Hepatocyte (in vitro differentiated cells): ENCODE results near the gene OR8B2. TPM values are rescaled to one million over a fixed set of nuclear protein-coding genes. Genes with fewer than 3 reads are reported as not detected.

Experiments used
- DNase-seq: peaks from one replicate; pipeline ENCODE4 v3.0.0-alpha.2; 2016; ENCODE audit warnings: low spot score
- H2AFZ ChIP-seq: fragments of 200-600 bp; sonication (generic); 2 replicates; pipeline ENCODE4 v1.6.0; 2016; ENCODE audit warnings: antibody characterized with exemption, mild to moderate bottlenecking
- H3K27ac ChIP-seq: fragments of 200-600 bp; sonication (generic); 2 replicates; pipeline ENCODE4 v1.5.1; 2016; ENCODE audit warnings: mild to moderate bottlenecking
- H3K27me3 ChIP-seq: fragments of 200-600 bp; sonication (generic); 2 replicates; pipeline ENCODE4 v1.6.1; 2016
- H3K36me3 ChIP-seq: fragments of 200-600 bp; sonication (generic); replicated peaks from 2 replicates; pipeline ENCODE4 v1.5.1; 2016; ENCODE audit warnings: low read depth; ENCODE audit not compliant: insufficient read depth
- H3K4me1 ChIP-seq: fragments of 200-600 bp; sonication (generic); 2 replicates; pipeline ENCODE4 v1.5.1; 2016; ENCODE audit warnings: mild to moderate bottlenecking, moderate library complexity; ENCODE audit not compliant: insufficient read depth
- H3K4me2 ChIP-seq: fragments of 200-600 bp; sonication (generic); 2 replicates; pipeline ENCODE4 v1.6.0; 2016
- H3K4me3 ChIP-seq: fragments of 200-600 bp; sonication (generic); 2 replicates; pipeline ENCODE4 v1.5.1; 2016; ENCODE audit warnings: mild to moderate bottlenecking
- H3K79me2 ChIP-seq: fragments of 200-600 bp; sonication (generic); 2 replicates; pipeline ENCODE4 v1.6.0; 2017; ENCODE audit warnings: mild to moderate bottlenecking
- H3K9me2 ChIP-seq: fragments of 200-600 bp; sonication (generic); replicated peaks from 2 replicates; pipeline ENCODE4 v1.6.0; 2017; ENCODE audit warnings: mild to moderate bottlenecking; ENCODE audit not compliant: insufficient read depth
- H3K9me3 ChIP-seq: fragments of 200-600 bp; sonication (generic); 2 replicates; pipeline ENCODE4 v1.5.1; 2016; ENCODE audit warnings: low read depth, mild to moderate bottlenecking
- H4K20me1 ChIP-seq: fragments of 200-600 bp; sonication (generic); 2 replicates; pipeline ENCODE4 v1.6.0; 2016; ENCODE audit warnings: mild to moderate bottlenecking; ENCODE audit not compliant: insufficient read depth, poor library complexity, severe bottlenecking
- CTCF ChIP-seq: fragments of 200-600 bp; sonication (generic); IDR thresholded peaks from 2 replicates; pipeline ENCODE4 v1.5.1; 2016; ENCODE audit warnings: antibody characterized with exemption, mild to moderate bottlenecking; ENCODE audit not compliant: poor library complexity
- EZH2 ChIP-seq: fragments of 200-600 bp; sonication (generic); IDR thresholded peaks from 2 replicates; pipeline ENCODE4 v1.6.1; 2016; ENCODE audit warnings: antibody characterized with exemption, mild to moderate bottlenecking, borderline replicate concordance
- EZH2phosphoT487 ChIP-seq: fragments of 200-600 bp; sonication (generic); IDR thresholded peaks from one replicate; pipeline ENCODE4 v1.6.1; 2018; ENCODE audit warnings: antibody characterized with exemption, mild to moderate bottlenecking, low read depth, moderate library complexity; ENCODE audit not compliant: unreplicated experiment, severe bottlenecking
- WGBS: methylation state at CpG from one replicate; pipeline ENCODE4 v1.1.6; 2016; ENCODE audit warnings: low lambda C conversion rate; ENCODE audit errors: missing lambda C conversion rate; 5-methylcytosine and 5-hydroxymethylcytosine counted together
- polyA plus RNA-seq: library from polyadenylated mRNA; unstranded; fragments of >200 nt; fragmentation: Nextera tagmentation; extraction: Ambion mirVana; gene quantifications from 2 replicates; pipeline ENCODE4 v1.2.1, GENCODE V29; 2016
- total RNA-seq: library from RNA; depleted of rRNA; stranded (reverse); fragments of >200 nt; gene quantifications from 2 replicates; pipeline ENCODE4 v1.2.3, GENCODE V29; 2014

The OR8B2 gene
- total and polyA plus RNA-seq, 2 experiments from 2014 or later: not detected

GRCh38 chr11:124344346-124344745 lies 40.0 kb downstream of the OR8B2 start:
- Histone ChIP-seq H4K20me1 (no peaks in the 10 kb centered on the region), H3K4me3 (no peak overlapping the region), H3K9me2 (no peaks in the 10 kb centered on the region), H3K79me2 (no peaks in the 10 kb centered on the region), H3K4me2 (no peak overlapping the region), H3K27ac (no peak overlapping the region), H3K36me3 (no peaks in the 10 kb centered on the region), H3K4me1 (no peaks in the 10 kb centered on the region), H3K27me3 (no peaks in the 10 kb centered on the region), H2AFZ (no peak overlapping the region), H3K9me3 (no peaks in the 10 kb centered on the region)
- 78% methylated on average over 5 of the region's 5 CpGs for WGBS
- TF ChIP-seq EZH2phosphoT487 (no peak), CTCF (no peak), EZH2 (no peak)
- DNase-seq: no peak

GRCh38 chr11:124340142-124340447 lies 44.2 kb downstream of the OR8B2 start:
- Histone ChIP-seq H3K9me3 (no peaks in the 10 kb centered on the region), H2AFZ (no peak overlapping the region), H3K4me2 (no peak overlapping the region), H3K4me1 (no peaks in the 10 kb centered on the region), H3K27ac (no peak overlapping the region), H3K36me3 (no peaks in the 10 kb centered on the region), H4K20me1 (no peaks in the 10 kb centered on the region), H3K27me3 (no peaks in the 10 kb centered on the region), H3K9me2 (no peaks in the 10 kb centered on the region), H3K79me2 (no peaks in the 10 kb centered on the region), H3K4me3 (no peak overlapping the region)
- 66% methylated on average over 2 of the region's 2 CpGs for WGBS
- no peak for DNase-seq
- no peak for TF ChIP-seq EZH2phosphoT487
- TF ChIP-seq EZH2: no peak
- TF ChIP-seq CTCF: no peak

- Histone ChIP-seq H3K27me3 (no peaks in the 10 kb centered on the region), H3K27ac (no peak overlapping the region), H3K9me2 (no peaks in the 10 kb centered on the region), H3K9me3 (no peaks in the 10 kb centered on the region), H3K36me3 (no peaks in the 10 kb centered on the region), H3K4me3 (no peak overlapping the region), H4K20me1 (no peaks in the 10 kb centered on the region), H3K4me2 (no peak overlapping the region), H2AFZ (no peak overlapping the region), H3K4me1 (no peaks in the 10 kb centered on the region), H3K79me2 (no peaks in the 10 kb centered on the region)
- DNase-seq: no peak
- 79% methylated on average over 6 of the region's 6 CpGs for WGBS
- TF ChIP-seq CTCF (no peak), EZH2 (no peak), EZH2phosphoT487 (no peak)
Observed at GRCh38 chr11:124339396-124340141, 44.7 kb downstream of the OR8B2 start.

Other genes starting within 250 kb of the OR8B2 start
- 0.03 TPM in 1 of 2 replicates, not detected in the other for gene OR10D3, start 201.2 kb downstream of the OR8B2 start, total RNA-seq
- not detected in 2 replicates for gene OR10D3, start 201.2 kb downstream of the OR8B2 start, polyA plus RNA-seq
- not detected in 2 replicates for gene OR8G1, start 143.4 kb downstream of the OR8B2 start, total RNA-seq
- not detected in 2 replicates for gene OR8G1, start 143.4 kb downstream of the OR8B2 start, polyA plus RNA-seq
- not detected in 2 replicates for gene OR8G5, start 128.1 kb downstream of the OR8B2 start, total RNA-seq
- not detected in 2 replicates for gene OR8G5, start 128.1 kb downstream of the OR8B2 start, polyA plus RNA-seq
- not detected in 2 replicates for gene OR8D1, start 70.5 kb downstream of the OR8B2 start, total RNA-seq
- not detected in 2 replicates for gene OR8D1, start 70.5 kb downstream of the OR8B2 start, polyA plus RNA-seq
- not detected in 2 replicates for gene OR8D2, start 64.3 kb downstream of the OR8B2 start, total RNA-seq
- gene OR8D2, start 64.3 kb downstream of the OR8B2 start, polyA plus RNA-seq: not detected in 2 replicates
- gene OR8B3, start 14.5 kb upstream of the OR8B2 start, total RNA-seq: not detected in 2 replicates
- not detected in 2 replicates for gene OR8B3, start 14.5 kb upstream of the OR8B2 start, polyA plus RNA-seq
- not detected in 2 replicates for gene OR8B4, start 40.4 kb upstream of the OR8B2 start, total RNA-seq
- not detected in 2 replicates for gene OR8B4, start 40.4 kb upstream of the OR8B2 start, polyA plus RNA-seq
- gene OR8B8, start 61.2 kb upstream of the OR8B2 start, total RNA-seq: not detected in 2 replicates
- gene OR8B8, start 61.2 kb upstream of the OR8B2 start, polyA plus RNA-seq: not detected in 2 replicates
- gene OR8B12, start 159.2 kb upstream of the OR8B2 start, total RNA-seq: not detected in 2 replicates
- not detected in 2 replicates for gene OR8B12, start 159.2 kb upstream of the OR8B2 start, polyA plus RNA-seq
- not detected in 2 replicates for gene OR8A1, start 185.5 kb upstream of the OR8B2 start, total RNA-seq
- not detected in 2 replicates for gene OR8A1, start 185.5 kb upstream of the OR8B2 start, polyA plus RNA-seq
- not detected in 2 replicates for gene PANX3, start 226.9 kb upstream of the OR8B2 start, total RNA-seq
- gene PANX3, start 226.9 kb upstream of the OR8B2 start, polyA plus RNA-seq: 0.09 and 0.25 TPM in 2 replicates
- 34.6 and 41.4 TPM in 2 replicates for gene TBRG1, start 238.4 kb upstream of the OR8B2 start, total RNA-seq
- 35.0 and 45.2 TPM in 2 replicates for gene TBRG1, start 238.4 kb upstream of the OR8B2 start, polyA plus RNA-seq